Activated naive CD4-positive, alpha-beta T cell treated with anti-CD3 and anti-CD28 coated beads, Interleukin-2, amount 50 U/mL, for 16 hours (primary cell): ENCODE results near the gene STK32B.

Source experiments
- DNase-seq: peaks from one replicate; pipeline ENCODE4 v3.0.0-alpha.2; 2020

STK32B gene

GRCh38 chr4:5479518-5480060 is 428.3 kb downstream of the STK32B start:
- no peak for DNase-seq

GRCh38 chr4:5488413-5488812 is 437.1 kb downstream of the STK32B start:
- no peak for DNase-seq

- no peak for DNase-seq
Measured at GRCh38 chr4:5489260-5489659, 438.0 kb downstream of the STK32B start.

- DNase-seq = no peak
Measured at GRCh38 chr4:5497489-5497888, 446.2 kb downstream of the STK32B start.

- no peak for DNase-seq
Measured at GRCh38 chr4:5500165-5500564, 448.9 kb downstream of the STK32B start.

GRCh38 chr4:5503336-5503936 is 452.2 kb downstream of the STK32B start:
- no peak for DNase-seq

GRCh38 chr4:5504486-5504885 is 453.2 kb downstream of the STK32B start:
- DNase-seq = no peak

- no peak for DNase-seq
Measured at GRCh38 chr4:5510504-5510903, 459.2 kb downstream of the STK32B start.

GRCh38 chr4:5511791-5512190 is 460.5 kb downstream of the STK32B start:
- DNase-seq = no peak

GRCh38 chr4:5515646-5516045 is 464.4 kb downstream of the STK32B start:
- no peak for DNase-seq

- DNase-seq = no peak
Measured at GRCh38 chr4:5517372-5517771, 466.1 kb downstream of the STK32B start.

- no peak for DNase-seq
Measured at GRCh38 chr4:5524446-5525299, 473.4 kb downstream of the STK32B start.

GRCh38 chr4:5526080-5526846 is 475.0 kb downstream of the STK32B start:
- DNase-seq = no peak

- DNase-seq = no peak
Measured at GRCh38 chr4:5527211-5527610, 475.9 kb downstream of the STK32B start.

- no peak for DNase-seq
Measured at GRCh38 chr4:5528031-5528436, 476.8 kb downstream of the STK32B start.

- no peak for DNase-seq
Measured at GRCh38 chr4:5532100-5532499, 480.8 kb downstream of the STK32B start.

- DNase-seq = no peak
Measured at GRCh38 chr4:5539584-5539983, 488.3 kb downstream of the STK32B start.

- DNase-seq = no peak
Measured at GRCh38 chr4:5541169-5541568, 489.9 kb downstream of the STK32B start.

- no peak for DNase-seq
Measured at GRCh38 chr4:5543681-5544080, 492.4 kb downstream of the STK32B start.

- DNase-seq = no peak
Measured at GRCh38 chr4:5544762-5545161, 493.5 kb downstream of the STK32B start.

GRCh38 chr4:5545271-5545670 is 494.0 kb downstream of the STK32B start:
- no peak for DNase-seq

- no peak for DNase-seq
Measured at GRCh38 chr4:5547651-5548249, 496.5 kb downstream of the STK32B start.
